A172 (cell line): ENCODE data around the gene PAXIP1. TPM values are rescaled to one million over a fixed set of nuclear protein-coding genes. Genes with fewer than 3 reads are reported as not detected.

Source experiments
- DNase-seq: peaks from one replicate; pipeline ENCODE4 v3.0.0-alpha.2; 2015; ENCODE audit warnings: low spot score
- total RNA-seq: library from RNA; depleted of rRNA; stranded (reverse); fragments of >200 nt; shearing (Covaris generic); gene quantifications from 2 replicates; pipeline ENCODE4 v1.2.3, GENCODE V29; 2014

The PAXIP1 gene
- total RNA-seq, 1 experiment from 2014 or later: 12.8 TPM

GRCh38 chr7:154994996-154995395, 7.9 kb downstream of the PAXIP1 start:
- DNase-seq: no peak

GRCh38 chr7:154990964-154991540, 11.9 kb downstream of the PAXIP1 start:
- DNase-seq: no peak

GRCh38 chr7:154987571-154987970, 15.4 kb downstream of the PAXIP1 start:
- no peak for DNase-seq

DNA sequence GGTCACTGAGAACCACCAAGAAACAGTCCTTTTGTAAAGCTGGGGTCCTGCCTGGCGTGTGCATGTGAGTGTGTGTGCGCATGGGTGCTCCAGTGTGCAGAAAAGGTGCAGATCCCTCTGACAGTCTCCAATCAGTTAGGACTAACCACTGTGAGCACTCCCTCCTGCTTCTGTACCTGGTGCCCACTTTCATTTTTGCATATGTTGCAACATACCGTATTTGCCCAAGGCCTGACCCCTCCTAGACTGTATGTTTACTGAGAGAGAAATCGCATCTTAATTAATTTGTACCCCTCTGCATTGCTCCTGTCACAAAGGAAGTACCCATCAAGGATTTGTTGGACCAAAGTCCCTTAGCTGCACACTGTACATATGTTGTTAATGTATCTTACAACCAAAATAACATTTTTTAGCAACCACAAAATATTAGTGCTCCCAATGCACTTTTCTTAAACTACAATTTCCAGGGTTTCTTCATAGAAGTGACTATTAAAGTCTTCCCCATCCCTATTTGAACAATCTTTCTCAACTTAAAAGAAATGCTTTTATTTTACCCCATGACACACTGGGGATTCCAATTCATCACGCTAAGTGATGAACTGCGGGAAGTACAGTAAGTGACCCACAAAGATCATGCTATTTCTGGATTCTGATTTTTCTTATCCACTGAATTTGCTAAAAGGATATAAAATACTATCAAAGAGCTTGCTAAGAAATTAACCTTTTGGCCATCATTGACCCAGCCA, 16.6 kb downstream of the PAXIP1 start:
- DNase-seq: no peak

GRCh38 chr7:154985230-154985629, 17.7 kb downstream of the PAXIP1 start:
- no peak for DNase-seq

- DNase-seq: no peak
Measured at GRCh38 chr7:154984601-154985188, 18.2 kb downstream of the PAXIP1 start.

DNA sequence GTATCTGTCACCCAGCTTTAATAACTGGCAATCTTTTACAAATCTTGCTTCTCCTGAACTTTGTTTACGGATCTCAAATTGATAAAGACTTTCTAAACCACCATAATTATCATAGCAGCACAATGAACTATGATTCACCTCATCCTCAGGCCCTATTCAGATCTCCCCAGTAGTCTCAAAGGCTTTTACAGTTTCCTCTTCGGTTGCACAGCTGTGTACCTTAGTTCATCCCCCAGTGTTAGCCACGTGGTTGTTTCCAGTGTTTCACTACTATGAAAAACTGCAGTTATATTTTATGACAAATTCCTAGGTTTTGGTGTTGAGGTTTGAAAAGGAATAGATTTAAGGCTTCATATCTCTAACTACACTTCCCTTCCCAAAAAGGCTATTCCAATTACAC, 24.9 kb downstream of the PAXIP1 start:
- no peak for DNase-seq

- no peak for DNase-seq
Measured at GRCh38 chr7:154977250-154977649, 25.7 kb downstream of the PAXIP1 start.

DNA sequence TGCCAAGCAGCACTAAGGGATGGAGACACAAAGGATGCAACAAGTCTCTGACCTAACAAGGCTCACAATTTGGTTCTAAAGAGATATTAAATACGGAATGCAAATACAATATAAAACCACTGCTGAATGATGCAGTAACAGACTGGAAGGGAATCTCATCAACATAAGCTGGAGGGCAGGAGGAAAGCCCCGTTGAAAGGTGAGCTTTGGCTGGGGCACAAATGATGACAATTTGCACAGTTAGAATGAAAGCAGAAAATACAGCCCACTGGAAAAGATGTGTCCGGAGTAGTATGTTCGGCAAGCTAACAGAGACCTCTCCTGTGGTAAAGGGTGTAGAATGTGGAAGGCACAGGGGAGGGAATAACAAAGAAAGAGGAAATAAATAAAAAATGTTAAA, 26.1 kb downstream of the PAXIP1 start:
- no peak for DNase-seq

DNA sequence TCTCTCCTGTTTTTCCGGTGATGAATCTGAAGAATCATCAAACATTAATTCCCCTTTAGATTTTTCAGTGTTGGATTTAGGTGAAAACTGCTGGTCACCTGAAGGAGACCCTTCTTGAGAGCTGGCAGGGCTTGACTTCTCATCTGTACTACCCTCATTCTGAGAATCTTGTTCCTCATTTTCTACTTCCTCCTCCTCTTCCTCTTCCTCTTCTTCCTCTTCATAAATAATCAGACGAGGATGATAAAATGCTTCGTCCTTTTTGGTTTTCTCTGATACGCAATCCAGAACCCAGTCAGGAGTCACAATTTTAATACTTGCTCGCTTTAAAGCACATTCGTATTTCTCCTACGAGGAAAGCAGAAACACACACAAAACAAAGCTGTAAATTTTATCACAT, 26.9 kb downstream of the PAXIP1 start:
- DNase-seq: no peak

DNA sequence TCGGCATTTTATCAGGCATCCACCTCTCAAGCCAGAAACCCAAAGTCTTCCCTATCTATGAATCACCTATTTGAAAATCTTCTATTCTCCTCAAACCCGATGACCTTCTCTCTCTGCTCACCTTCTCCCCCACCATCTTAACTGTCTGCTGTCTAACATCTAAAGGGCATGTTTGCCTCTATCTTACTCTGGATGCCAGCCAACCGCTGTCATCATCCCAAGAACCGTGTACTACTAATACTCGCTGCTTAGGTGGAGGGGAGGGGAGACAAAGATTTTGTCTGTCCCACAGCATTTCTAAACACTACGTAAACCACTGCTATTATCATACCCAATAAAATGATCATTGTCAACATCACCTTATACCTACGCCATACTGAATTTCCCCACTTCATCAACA, 29.5 kb downstream of the PAXIP1 start:
- DNase-seq: no peak

GRCh38 chr7:154968336-154969001, 34.5 kb downstream of the PAXIP1 start:
- no peak for DNase-seq

GRCh38 chr7:154967401-154967955, 35.4 kb downstream of the PAXIP1 start:
- no peak for DNase-seq

DNA sequence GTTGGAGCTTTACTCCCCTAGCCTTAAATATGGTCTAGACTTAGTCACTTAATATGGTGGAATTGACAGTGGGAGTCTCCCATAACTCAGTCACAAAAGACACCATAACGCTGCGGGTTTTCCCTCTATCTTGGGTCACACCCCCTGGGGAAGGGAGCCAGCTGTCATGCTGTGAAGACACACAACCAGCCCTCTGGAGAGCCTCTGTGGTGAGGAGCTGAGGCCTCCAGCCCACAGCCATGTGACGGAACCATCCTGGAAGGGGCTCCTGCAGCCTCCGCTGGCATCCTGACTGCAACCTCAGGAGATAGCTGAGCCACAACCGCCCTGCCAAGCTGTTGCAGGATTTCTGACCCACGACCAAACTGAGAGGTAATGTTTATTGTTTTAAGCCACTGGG, 37.9 kb downstream of the PAXIP1 start:
- DNase-seq: peak; percentile 14

- DNase-seq: peak; percentile 39
Measured at GRCh38 chr7:154960063-154960790, 42.7 kb downstream of the PAXIP1 start.

DNA sequence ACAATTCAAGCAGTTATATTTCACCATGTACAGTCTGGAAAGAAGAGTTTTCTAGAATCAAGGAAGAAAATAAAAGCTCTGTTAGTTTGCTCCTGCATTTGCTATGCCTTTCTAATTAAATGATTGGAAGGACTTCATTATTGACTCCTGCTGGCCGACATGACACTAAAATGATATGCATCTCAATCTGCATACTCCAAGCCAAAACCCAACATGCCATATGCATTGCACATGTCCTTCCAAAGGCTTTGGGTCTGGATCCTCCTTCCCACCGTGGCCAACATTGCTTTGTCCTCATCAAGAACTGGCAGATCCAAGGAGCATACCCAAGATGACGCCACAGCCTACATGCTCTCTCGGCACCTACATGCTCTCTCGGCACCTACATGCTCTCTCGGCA, 46.5 kb downstream of the PAXIP1 start:
- no peak for DNase-seq

GRCh38 chr7:154953006-154953684, 49.8 kb downstream of the PAXIP1 start:
- DNase-seq: peak; percentile 49

DNA sequence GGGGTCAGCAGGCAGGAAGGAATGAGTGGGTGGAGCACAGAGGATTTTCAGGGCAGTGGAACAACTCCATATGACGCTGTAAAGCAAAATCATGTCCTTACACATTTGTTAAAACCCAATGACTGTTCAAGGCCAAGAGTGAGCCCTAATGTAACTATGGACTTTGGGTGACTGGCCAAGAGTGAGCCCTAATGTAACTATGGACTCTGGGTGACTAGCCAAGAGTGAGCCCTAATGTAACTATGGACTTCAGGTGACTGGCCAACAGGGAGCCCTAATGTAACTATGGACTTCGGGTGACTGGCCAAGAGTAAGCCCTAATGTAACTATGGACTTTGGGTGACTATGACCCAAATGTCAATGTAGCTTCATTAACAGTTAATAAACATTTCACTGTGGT, 52.0 kb downstream of the PAXIP1 start:
- DNase-seq: no peak

GRCh38 chr7:154947604-154948003, 55.3 kb downstream of the PAXIP1 start:
- no peak for DNase-seq

- DNase-seq: no peak
Measured at GRCh38 chr7:154946166-154946565, 56.8 kb downstream of the PAXIP1 start.

DNA sequence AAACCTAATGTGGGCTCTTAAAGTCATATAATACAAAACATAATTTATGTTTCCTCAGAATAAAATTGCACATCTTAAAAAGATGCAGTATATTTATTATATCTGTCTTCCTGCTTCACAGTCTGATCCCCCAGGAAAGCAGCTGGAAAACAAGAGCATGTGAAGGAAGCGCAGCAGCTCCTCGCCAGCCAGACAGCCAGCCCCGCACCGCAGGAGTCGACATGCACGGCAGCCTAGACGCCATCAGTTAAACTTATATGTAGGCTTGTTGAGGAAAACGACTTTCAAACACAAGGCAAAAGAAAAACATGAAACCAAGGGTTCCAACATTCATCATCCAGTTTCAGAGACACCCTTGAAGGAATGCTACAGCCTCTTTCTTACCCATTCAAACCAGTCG, 59.0 kb downstream of the PAXIP1 start:
- no peak for DNase-seq
